DMS53 treated with DMSO at 0.1 percent for 48 hours (cell line): ENCODE measurements around the gene ACSF2.
"Not testable (repeated sequence)": the region's sequence is repeated elsewhere in the genome, so short reads cannot be mapped to it uniquely, and the experiment has no call there.

ENCODE experiments used
- DNase-seq: peaks from one replicate; lab custom pipeline; 2025; ENCODE audit not compliant: unreplicated experiment; lab: John Stamatoyannopoulos, UW

Gene ACSF2

GRCh38 chr17:50425682-50426471 lies at the start of gene ACSF2:
TSS of gene ACSF2 (plus strand) at chr17:50426218. CDS start at chr17:50426262, 44 bp downstream.
- no peak for DNase-seq

- no peak for DNase-seq
These were observed 46.5 kb upstream of the ACSF2 start for GRCh38 chr17:50379351-50380132.

- DNase-seq = no peak
These were observed 45.4 kb upstream of the ACSF2 start for GRCh38 chr17:50380369-50381259.

- DNase-seq = no peak
These were observed 44.7 kb upstream of the ACSF2 start for GRCh38 chr17:50381260-50381815.

- DNase-seq = no peak
These were observed 44.1 kb upstream of the ACSF2 start for GRCh38 chr17:50381920-50382319.

GRCh38 chr17:50382931-50383330 lies 43.1 kb upstream of the ACSF2 start:
- no peak for DNase-seq

- no peak for DNase-seq
These were observed 39.5 kb upstream of the ACSF2 start for GRCh38 chr17:50386510-50386909.

- no peak for DNase-seq
These were observed 37.3 kb upstream of the ACSF2 start for GRCh38 chr17:50388728-50389127.

GRCh38 chr17:50389534-50389933 lies 36.5 kb upstream of the ACSF2 start:
- no peak for DNase-seq

GRCh38 chr17:50392621-50393020 lies 33.4 kb upstream of the ACSF2 start:
- DNase-seq = no peak

GRCh38 chr17:50393700-50394099 lies 32.3 kb upstream of the ACSF2 start:
- no peak for DNase-seq

GRCh38 chr17:50394711-50395110 lies 31.3 kb upstream of the ACSF2 start:
- no peak for DNase-seq

GRCh38 chr17:50396261-50397110 lies 29.5 kb upstream of the ACSF2 start:
- DNase-seq = peak; percentile 44

- DNase-seq = peak; percentile 53
These were observed 28.7 kb upstream of the ACSF2 start, which contains the start of gene LRRC59 for GRCh38 chr17:50397111-50397918. TSS of gene LRRC59 (minus strand) at chr17:50397523. CDS start at chr17:50397317, 206 bp downstream.

GRCh38 chr17:50397919-50398285 lies 28.1 kb upstream of the ACSF2 start:
- DNase-seq = no peak

GRCh38 chr17:50398672-50399071 lies 27.3 kb upstream of the ACSF2 start:
- not testable (repeated sequence) for DNase-seq

GRCh38 chr17:50399591-50399990 lies 26.4 kb upstream of the ACSF2 start:
- not testable (repeated sequence) for DNase-seq

- not testable (repeated sequence) for DNase-seq
These were observed 20.7 kb upstream of the ACSF2 start for GRCh38 chr17:50405351-50405750.

GRCh38 chr17:50406578-50406977 lies 19.4 kb upstream of the ACSF2 start:
- DNase-seq = no peak
